ENCODE results near the gene GALNT11.

Gene GALNT11

DNA sequence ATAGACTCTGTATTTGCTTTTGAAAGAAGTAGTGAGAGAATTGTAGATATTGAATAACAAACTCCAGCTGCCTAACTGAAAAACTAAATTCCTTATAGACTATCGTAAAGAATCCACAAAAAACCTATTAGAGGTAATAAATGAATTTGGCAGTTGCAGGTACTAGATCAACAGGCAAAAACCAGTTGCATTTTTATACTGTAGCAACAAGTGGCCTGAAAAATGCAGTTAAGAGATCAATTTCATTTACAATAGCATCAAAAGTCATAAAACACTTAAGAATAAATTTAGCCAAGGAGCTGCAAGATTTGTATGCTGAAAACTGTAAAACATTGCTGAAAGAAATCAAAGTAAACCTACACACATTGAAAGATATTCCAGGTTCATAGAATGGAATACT is 70.3 kb downstream of the GALNT11 start:
- H3K27ac ChIP-seq (ENCODE audit: low read depth, low read length) = no peak overlapping the region
- H3K36me3 ChIP-seq (ENCODE audit: control insufficient read depth, insufficient read depth, low read length) = peaks cover 5% of the 10 kb centered on the region; the same call in 1 of the 2 replicates
- H3K9ac ChIP-seq (ENCODE audit: low read depth, low read length) = no peak overlapping the region
- no peaks in the 10 kb centered on the region for H3K4me1 ChIP-seq (ENCODE audit: control insufficient read depth, insufficient read depth, low read length)
- no peaks in the 10 kb centered on the region for H3K27me3 ChIP-seq (ENCODE audit: control insufficient read depth, insufficient read depth, low read length)
- no peaks in the 10 kb centered on the region for H3K9me3 ChIP-seq (ENCODE audit: control insufficient read depth, insufficient read depth, low read length)
- no peak overlapping the region for H3K4me3 ChIP-seq (ENCODE audit: low read depth, low read length)

DNA sequence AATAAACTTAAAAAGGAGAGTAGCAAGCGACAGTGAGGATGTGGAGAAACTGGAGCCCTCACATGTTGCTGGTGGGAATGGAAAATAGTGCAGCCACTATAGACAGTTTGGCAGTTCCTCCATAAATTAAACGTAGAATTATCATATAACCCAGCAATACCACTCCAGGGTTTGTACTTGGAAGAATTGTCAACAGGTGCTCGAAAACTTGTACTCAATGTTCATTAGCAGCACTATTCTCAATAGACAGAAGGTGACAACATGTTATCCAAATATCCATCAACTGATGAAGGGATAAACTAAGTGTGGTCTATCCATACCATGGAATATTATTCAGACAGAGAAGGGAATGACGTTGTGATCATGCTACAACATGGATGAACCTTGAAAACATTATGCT is 71.9 kb downstream of the GALNT11 start:
- no peak overlapping the region for H3K4me3 ChIP-seq (ENCODE audit: low read depth, low read length)
- peaks cover 12% of the 10 kb centered on the region for H3K36me3 ChIP-seq (ENCODE audit: control insufficient read depth, insufficient read depth, low read length)
- no peaks in the 10 kb centered on the region for H3K27me3 ChIP-seq (ENCODE audit: control insufficient read depth, insufficient read depth, low read length)
- H3K4me1 ChIP-seq (ENCODE audit: control insufficient read depth, insufficient read depth, low read length) = no peaks in the 10 kb centered on the region
- no peak overlapping the region for H3K27ac ChIP-seq (ENCODE audit: low read depth, low read length)
- no peak overlapping the region for H3K9ac ChIP-seq (ENCODE audit: low read depth, low read length)
- H3K9me3 ChIP-seq (ENCODE audit: control insufficient read depth, insufficient read depth, low read length) = no peaks in the 10 kb centered on the region

DNA sequence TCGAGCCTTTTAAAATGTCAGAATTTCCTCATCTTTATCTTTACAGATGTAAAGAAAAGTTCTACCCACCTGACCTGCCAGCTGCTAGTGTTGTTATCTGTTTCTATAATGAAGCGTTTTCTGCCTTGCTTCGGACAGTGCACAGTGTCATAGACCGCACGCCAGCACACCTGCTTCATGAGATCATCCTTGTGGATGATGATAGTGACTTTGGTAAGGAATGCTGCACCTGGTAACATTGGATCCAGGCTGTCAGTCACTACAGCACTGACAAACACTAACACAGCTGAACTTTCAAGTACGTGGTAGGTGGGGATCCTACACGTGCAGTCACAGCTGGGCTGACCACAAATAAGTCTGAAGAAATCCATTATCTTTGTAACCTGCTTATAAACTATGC is 77.6 kb downstream of the GALNT11 start:
- Histone ChIP-seq H3K36me3 (ENCODE audit: control insufficient read depth, insufficient read depth, low read length) (peaks cover 28% of the 10 kb centered on the region), H3K9me3 (ENCODE audit: control insufficient read depth, insufficient read depth, low read length) (no peaks in the 10 kb centered on the region), H3K9ac (ENCODE audit: low read depth, low read length) (no peak overlapping the region)

DNA sequence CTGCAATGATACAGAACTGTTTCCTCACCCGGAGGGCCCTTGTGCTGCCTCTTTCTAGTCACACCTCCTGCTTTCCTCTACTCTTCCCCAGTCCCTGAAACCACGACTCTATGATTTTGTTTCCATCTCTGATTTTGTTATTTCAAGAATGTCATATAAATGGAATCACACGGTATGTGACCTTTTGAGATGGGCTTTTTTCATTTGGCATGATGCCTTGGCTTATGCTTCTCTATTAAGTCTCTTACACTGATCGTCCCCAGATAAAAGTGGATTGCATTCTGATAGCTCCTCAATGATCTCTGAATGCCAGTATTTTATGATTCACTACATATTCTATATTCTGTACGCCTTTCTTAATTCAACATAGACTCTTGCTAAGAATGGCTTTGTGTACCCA is 78.2 kb downstream of the GALNT11 start:
- Histone ChIP-seq H3K9me3 (ENCODE audit: control insufficient read depth, insufficient read depth, low read length) (no peaks in the 10 kb centered on the region), H3K9ac (ENCODE audit: low read depth, low read length) (no peak overlapping the region), H3K27ac (ENCODE audit: low read depth, low read length) (no peak overlapping the region), H3K36me3 (ENCODE audit: control insufficient read depth, insufficient read depth, low read length) (peaks cover 28% of the 10 kb centered on the region), H3K4me3 (ENCODE audit: low read depth, low read length) (no peak overlapping the region), H3K27me3 (ENCODE audit: control insufficient read depth, insufficient read depth, low read length) (no peaks in the 10 kb centered on the region), H3K4me1 (ENCODE audit: control insufficient read depth, insufficient read depth, low read length) (no peaks in the 10 kb centered on the region)

More for the DNA sequence above, 77.6 kb downstream of the GALNT11 start:
- H3K4me1 ChIP-seq (ENCODE audit: control insufficient read depth, insufficient read depth, low read length) = no peaks in the 10 kb centered on the region
- H3K27me3 ChIP-seq (ENCODE audit: control insufficient read depth, insufficient read depth, low read length) = no peaks in the 10 kb centered on the region
- H3K4me3 ChIP-seq (ENCODE audit: low read depth, low read length) = no peak overlapping the region
- H3K27ac ChIP-seq (ENCODE audit: low read depth, low read length) = no peak overlapping the region

DNA sequence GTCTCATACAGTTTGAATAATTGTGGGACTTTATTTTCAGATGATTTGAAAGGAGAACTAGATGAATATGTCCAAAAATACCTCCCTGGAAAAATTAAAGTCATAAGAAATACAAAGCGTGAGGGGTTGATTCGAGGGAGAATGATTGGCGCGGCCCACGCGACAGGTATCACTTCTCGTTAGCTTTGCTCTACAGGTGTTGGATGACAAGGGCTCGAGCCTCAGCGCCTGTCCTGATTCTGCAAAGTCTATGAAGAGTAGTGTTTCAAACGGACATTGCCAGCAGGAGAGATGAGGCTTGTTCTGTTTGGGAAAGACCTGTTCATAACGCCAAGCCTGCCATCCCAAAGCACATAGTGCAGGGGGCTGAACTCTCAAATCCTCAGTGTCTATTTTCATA is 79.7 kb downstream of the GALNT11 start:
- Histone ChIP-seq H3K27me3 (ENCODE audit: control insufficient read depth, insufficient read depth, low read length) (no peaks in the 10 kb centered on the region), H3K9ac (ENCODE audit: low read depth, low read length) (no peak overlapping the region), H3K4me3 (ENCODE audit: low read depth, low read length) (no peak overlapping the region), H3K9me3 (ENCODE audit: control insufficient read depth, insufficient read depth, low read length) (no peaks in the 10 kb centered on the region), H3K27ac (ENCODE audit: low read depth, low read length) (no peak overlapping the region), H3K4me1 (ENCODE audit: control insufficient read depth, insufficient read depth, low read length) (no peaks in the 10 kb centered on the region), H3K36me3 (ENCODE audit: control insufficient read depth, insufficient read depth, low read length) (peaks cover 28% of the 10 kb centered on the region)

DNA sequence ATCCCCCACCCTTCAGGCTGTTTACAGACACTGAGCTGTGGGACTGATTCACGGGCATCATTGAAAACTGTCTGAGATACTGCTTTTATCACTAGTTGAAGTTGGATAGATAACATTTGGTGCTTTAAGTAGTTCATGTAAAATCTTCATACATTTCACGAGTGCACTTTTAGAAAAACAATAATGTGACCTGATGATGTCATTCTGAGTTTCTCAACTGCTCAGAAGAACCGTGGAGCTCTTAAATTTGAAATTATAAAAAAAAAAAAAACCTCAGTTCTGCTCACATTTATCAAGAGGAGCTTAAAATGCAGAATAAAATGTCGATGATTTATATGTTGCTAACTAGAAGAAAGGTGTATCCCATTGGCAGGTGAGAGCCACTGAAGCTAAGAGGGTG is 81.5 kb downstream of the GALNT11 start:
- Histone ChIP-seq H3K4me3 (ENCODE audit: low read depth, low read length) (no peak overlapping the region), H3K4me1 (ENCODE audit: control insufficient read depth, insufficient read depth, low read length) (no peaks in the 10 kb centered on the region), H3K36me3 (ENCODE audit: control insufficient read depth, insufficient read depth, low read length) (peaks cover 21% of the 10 kb centered on the region), H3K9me3 (ENCODE audit: control insufficient read depth, insufficient read depth, low read length) (no peaks in the 10 kb centered on the region), H3K9ac (ENCODE audit: low read depth, low read length) (no peak overlapping the region), H3K27ac (ENCODE audit: low read depth, low read length) (no peak overlapping the region), H3K27me3 (ENCODE audit: control insufficient read depth, insufficient read depth, low read length) (no peaks in the 10 kb centered on the region)

DNA sequence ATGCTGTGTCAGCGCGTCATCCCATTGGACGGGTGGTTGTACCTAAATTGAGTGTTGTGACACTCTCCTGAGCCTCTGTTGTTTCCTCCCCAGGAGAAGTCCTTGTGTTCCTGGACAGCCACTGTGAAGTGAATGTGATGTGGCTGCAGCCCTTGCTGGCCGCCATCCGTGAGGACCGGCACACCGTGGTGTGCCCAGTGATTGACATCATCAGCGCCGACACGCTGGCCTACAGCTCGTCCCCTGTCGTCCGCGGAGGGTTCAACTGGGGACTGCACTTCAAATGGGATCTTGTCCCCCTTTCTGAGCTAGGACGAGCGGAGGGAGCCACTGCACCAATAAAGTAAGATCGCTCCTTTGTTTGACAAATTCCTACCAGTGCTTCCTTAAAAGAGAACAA is 82.5 kb downstream of the GALNT11 start:
- no peak overlapping the region for H3K9ac ChIP-seq (ENCODE audit: low read depth, low read length)
- H3K27ac ChIP-seq (ENCODE audit: low read depth, low read length) = no peak overlapping the region
- H3K27me3 ChIP-seq (ENCODE audit: control insufficient read depth, insufficient read depth, low read length) = no peaks in the 10 kb centered on the region
- peaks cover 21% of the 10 kb centered on the region for H3K36me3 ChIP-seq (ENCODE audit: control insufficient read depth, insufficient read depth, low read length)
- H3K9me3 ChIP-seq (ENCODE audit: control insufficient read depth, insufficient read depth, low read length) = no peaks in the 10 kb centered on the region
- no peak overlapping the region for H3K4me3 ChIP-seq (ENCODE audit: low read depth, low read length)
- H3K4me1 ChIP-seq (ENCODE audit: control insufficient read depth, insufficient read depth, low read length) = no peaks in the 10 kb centered on the region

DNA sequence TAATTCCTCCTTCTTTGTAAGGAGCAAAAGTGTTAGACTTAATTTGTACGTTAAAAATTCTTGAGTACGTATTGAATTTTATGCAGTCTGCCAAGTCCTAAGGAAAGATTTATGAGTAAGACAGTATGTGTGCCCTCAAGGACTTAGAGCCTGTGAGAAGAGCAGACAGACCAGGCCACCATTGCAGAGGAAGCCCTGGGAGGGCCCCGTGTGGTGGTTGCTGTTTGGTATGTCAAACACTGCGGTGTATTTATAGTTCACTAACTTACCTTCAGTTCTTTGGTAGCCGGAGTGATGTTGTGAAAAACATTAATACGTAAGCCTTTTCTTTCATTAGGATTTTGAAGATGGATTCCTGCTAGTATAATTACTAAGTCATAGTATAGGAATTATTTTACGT is 82.9 kb downstream of the GALNT11 start:
- H3K4me3 ChIP-seq (ENCODE audit: low read depth, low read length) = no peak overlapping the region
- no peaks in the 10 kb centered on the region for H3K4me1 ChIP-seq (ENCODE audit: control insufficient read depth, insufficient read depth, low read length)
- H3K27me3 ChIP-seq (ENCODE audit: control insufficient read depth, insufficient read depth, low read length) = no peaks in the 10 kb centered on the region
- no peak overlapping the region for H3K27ac ChIP-seq (ENCODE audit: low read depth, low read length)
- H3K36me3 ChIP-seq (ENCODE audit: control insufficient read depth, insufficient read depth, low read length) = peaks cover 21% of the 10 kb centered on the region
- no peaks in the 10 kb centered on the region for H3K9me3 ChIP-seq (ENCODE audit: control insufficient read depth, insufficient read depth, low read length)
- no peak overlapping the region for H3K9ac ChIP-seq (ENCODE audit: low read depth, low read length)

DNA sequence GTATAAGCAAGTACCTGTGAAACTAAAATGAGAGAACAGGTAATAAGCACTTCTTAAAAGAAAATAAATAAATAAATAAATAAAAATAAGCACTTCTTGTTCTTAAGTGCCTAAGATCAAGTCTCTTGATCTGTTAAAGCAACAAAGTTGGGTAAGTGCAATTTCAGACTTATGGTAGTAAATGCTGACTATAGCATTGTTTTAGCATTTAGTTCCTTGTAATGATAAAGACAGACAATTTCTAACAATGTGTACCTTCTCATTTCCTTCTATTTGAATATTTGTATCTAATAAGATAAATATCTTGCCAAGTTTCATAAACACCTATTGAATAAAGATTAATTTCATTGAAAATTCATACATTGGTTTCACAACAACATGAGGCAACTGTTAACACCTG is 87.4 kb downstream of the GALNT11 start:
- H3K36me3 ChIP-seq (ENCODE audit: control insufficient read depth, insufficient read depth, low read length) = peaks cover 22% of the 10 kb centered on the region
- no peaks in the 10 kb centered on the region for H3K9me3 ChIP-seq (ENCODE audit: control insufficient read depth, insufficient read depth, low read length)
- H3K9ac ChIP-seq (ENCODE audit: low read depth, low read length) = no peak overlapping the region
- H3K27ac ChIP-seq (ENCODE audit: low read depth, low read length) = no peak overlapping the region
- H3K4me3 ChIP-seq (ENCODE audit: low read depth, low read length) = no peak overlapping the region
- H3K27me3 ChIP-seq (ENCODE audit: control insufficient read depth, insufficient read depth, low read length) = no peaks in the 10 kb centered on the region
- H3K4me1 ChIP-seq (ENCODE audit: control insufficient read depth, insufficient read depth, low read length) = no peaks in the 10 kb centered on the region

DNA sequence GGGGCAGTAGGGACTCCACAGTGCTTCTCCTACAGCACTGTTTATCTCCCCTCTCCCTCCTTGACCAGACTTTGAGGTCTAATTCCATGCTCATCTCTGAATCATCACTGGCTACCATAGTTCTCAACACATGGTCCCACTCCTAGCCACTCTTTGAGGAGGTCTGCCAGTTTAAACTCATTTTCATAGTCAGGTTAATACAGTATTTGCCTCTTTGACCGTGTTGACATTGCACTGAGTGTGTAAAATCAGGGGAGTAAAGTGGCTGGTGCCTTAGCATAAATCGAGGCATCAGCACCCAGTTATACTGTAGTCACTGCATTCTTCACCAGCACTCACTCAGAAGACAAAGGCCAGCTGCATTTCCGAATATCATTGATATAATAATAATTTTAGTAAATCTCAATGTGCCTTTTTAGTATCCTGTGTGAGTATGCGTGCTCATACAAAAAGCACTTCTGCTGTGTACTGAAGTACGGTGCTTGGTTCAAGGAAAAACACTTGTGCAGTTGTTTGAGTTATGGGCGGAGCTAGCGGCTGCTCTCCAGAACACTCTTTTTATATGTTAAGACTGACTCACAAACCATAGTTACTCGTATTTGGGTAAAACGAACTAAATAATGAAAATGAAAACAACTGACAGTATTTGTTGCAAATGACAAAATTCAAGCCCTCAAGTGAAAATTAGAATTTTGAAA is 89.7 kb downstream of the GALNT11 start:
- H3K9me3 ChIP-seq (ENCODE audit: control insufficient read depth, insufficient read depth, low read length) = no peaks in the 10 kb centered on the region
- no peaks in the 10 kb centered on the region for H3K27me3 ChIP-seq (ENCODE audit: control insufficient read depth, insufficient read depth, low read length)
- H3K9ac ChIP-seq (ENCODE audit: low read depth, low read length) = no peak overlapping the region
- no peak overlapping the region for H3K27ac ChIP-seq (ENCODE audit: low read depth, low read length)
- peaks cover 45% of the 10 kb centered on the region for H3K36me3 ChIP-seq (ENCODE audit: control insufficient read depth, insufficient read depth, low read length)
- no peak overlapping the region for H3K4me3 ChIP-seq (ENCODE audit: low read depth, low read length)
- no peaks in the 10 kb centered on the region for H3K4me1 ChIP-seq (ENCODE audit: control insufficient read depth, insufficient read depth, low read length)

DNA sequence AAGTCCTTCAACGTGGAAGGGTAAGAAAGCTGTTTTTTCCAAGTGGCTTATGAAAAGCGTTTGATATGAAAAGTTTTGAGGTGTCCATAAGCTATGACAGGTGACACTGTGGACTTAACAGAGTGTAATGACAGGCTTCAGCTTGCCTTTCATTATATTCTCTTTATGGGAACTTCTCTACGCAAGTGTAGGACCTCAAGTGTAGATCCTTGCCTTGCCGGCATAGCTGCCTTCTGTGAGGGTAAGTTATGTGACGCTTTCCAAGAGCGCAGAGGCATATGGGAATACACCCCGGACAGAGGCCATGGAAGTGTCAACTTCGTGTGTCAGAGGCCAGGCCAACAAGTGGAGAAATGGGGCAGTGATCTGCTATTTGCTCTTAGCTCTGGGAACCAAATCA is 91.9 kb downstream of the GALNT11 start:
- H3K4me3 ChIP-seq (ENCODE audit: low read depth, low read length) = no peak overlapping the region
- H3K4me1 ChIP-seq (ENCODE audit: control insufficient read depth, insufficient read depth, low read length) = no peaks in the 10 kb centered on the region
- peaks cover 66% of the 10 kb centered on the region for H3K36me3 ChIP-seq (ENCODE audit: control insufficient read depth, insufficient read depth, low read length)
- no peaks in the 10 kb centered on the region for H3K9me3 ChIP-seq (ENCODE audit: control insufficient read depth, insufficient read depth, low read length)
- H3K9ac ChIP-seq (ENCODE audit: low read depth, low read length) = no peak overlapping the region
- no peak overlapping the region for H3K27ac ChIP-seq (ENCODE audit: low read depth, low read length)
- no peaks in the 10 kb centered on the region for H3K27me3 ChIP-seq (ENCODE audit: control insufficient read depth, insufficient read depth, low read length)
